Breast epithelium (tissue), 4 donors: ENCODE measurements around the gene EXOC3L4. TPM values are rescaled to one million over a fixed set of nuclear protein-coding genes. Genes with fewer than 3 reads are reported as not detected.

Experiments
- DNase-seq, 2 donors: peaks; one replicate each; pipeline ENCODE4 v3.0.0-alpha.2; 2019; ENCODE audit warnings: low spot score in 2 of 2
- H3K27ac ChIP-seq, 2 donors: fragments of 200-600 bp; sonication (generic) in 1 of 2; one replicate each; pipeline ENCODE4 v1.5.1; 2016 to 2019; ENCODE audit warnings: mild to moderate bottlenecking in 1 of 2
- H3K27me3 ChIP-seq, 2 donors: fragments of 200-600 bp; sonication (generic) in 1 of 2; one replicate each; pipeline versions ENCODE4 v1.5.1 to v1.6.0; 2017 to 2019; ENCODE audit warnings: control low read depth in 1 of 2, mild to moderate bottlenecking in 1 of 2
- H3K36me3 ChIP-seq: fragments of 200-600 bp; one replicate; pipeline ENCODE4 v1.5.1; 2019
- H3K4me1 ChIP-seq, 2 donors: fragments of 200-600 bp; sonication (generic); one replicate each; pipeline ENCODE4 v1.5.1; 2016 to 2019; ENCODE audit warnings: control low read depth in 1 of 2
- H3K4me3 ChIP-seq, 3 donors: fragments of 200-600 bp; sonication (generic); 1 replicate in 2 of 3; 2 replicates in 1 of 3; pipeline ENCODE4 v1.5.1; 2016 to 2019; ENCODE audit warnings: mild to moderate bottlenecking in 3 of 3, moderate library complexity in 2 of 3
- H3K9me3 ChIP-seq, 2 donors: fragments of 200-600 bp; sonication (generic) in 1 of 2; one replicate each; pipeline ENCODE4 v1.5.1; 2016 to 2019; ENCODE audit warnings: control low read depth in 1 of 2
- CTCF ChIP-seq, 3 donors: fragments of 450-650 bp; IDR thresholded peaks; one replicate each; pipeline ENCODE4 v1.5.1; 2016 to 2017; ENCODE audit warnings: antibody characterized with exemption in 3 of 3, mild to moderate bottlenecking in 3 of 3, moderate library complexity in 3 of 3
- POLR2A ChIP-seq: fragments of 450-650 bp; IDR thresholded peaks from one replicate; pipeline ENCODE4 v1.6.1; 2016; ENCODE audit warnings: antibody characterized with exemption, mild to moderate bottlenecking, moderate library complexity
- POLR2AphosphoS5 ChIP-seq, 3 donors: sonication (generic); formaldehyde crosslinking; IDR thresholded peaks; one replicate each; pipeline ENCODE4 v1.6.1; 2017; ENCODE audit warnings: antibody characterized with exemption in 3 of 3
- intact Hi-C: fragments of 100-400 bp; cut with DNase I; formaldehyde crosslinking; loops from one replicate; pipeline ENCODE4 v1.15.1; 2023; ENCODE audit warnings: low total_unique reads
- total RNA-seq, 3 donors: library from RNA; depleted of rRNA; stranded (reverse); fragments of >200 nt; gene quantifications; one replicate each; pipeline ENCODE4 v1.1.0, GENCODE V29; 2016

The EXOC3L4 gene
- total RNA-seq, 3 donors from 2014 or later = 0.66 to 1.0 TPM; not detected in 1

- no peaks in the 10 kb centered on the region for H3K36me3 ChIP-seq
- TF ChIP-seq POLR2AphosphoS5 (IDR thresholded peaks at IDR 0.05) (peak in 2 of 3 donors; percentile 34 to 56), POLR2A (no peak)
- no peaks in the 10 kb centered on the region for H3K27me3 ChIP-seq
- H3K4me1 ChIP-seq = no peaks in the 10 kb centered on the region
- no peak overlapping the region for H3K4me3 ChIP-seq
- intact Hi-C loops = no loop called here
- H3K27ac ChIP-seq = peak overlapping the region in 1 of 2 donors; percentile 30
- DNase-seq = no peak
- H3K9me3 ChIP-seq = no peaks in the 10 kb centered on the region
These were observed 28.1 kb upstream of the EXOC3L4 start for GRCh38 chr14:103066399-103066798.

GRCh38 chr14:103067231-103067954, 27.1 kb upstream of the EXOC3L4 start:
- TF ChIP-seq POLR2A (no peak), POLR2AphosphoS5 (IDR thresholded peaks at IDR 0.05) (no peak)
- no peaks in the 10 kb centered on the region for H3K9me3 ChIP-seq
- peak overlapping the region in 1 of 2 donors; percentile 35 for H3K27ac ChIP-seq
- H3K36me3 ChIP-seq = no peaks in the 10 kb centered on the region
- DNase-seq = no peak
- no peaks in the 10 kb centered on the region for H3K27me3 ChIP-seq
- no peaks in the 10 kb centered on the region for H3K4me1 ChIP-seq
- no peak overlapping the region for H3K4me3 ChIP-seq
- intact Hi-C loops = no loop called here

- Histone ChIP-seq H3K4me3 (no peak overlapping the region), H3K27me3 (no peaks in the 10 kb centered on the region), H3K27ac (peak overlapping the region in 1 of 2 donors; percentile 35), H3K4me1 (no peaks in the 10 kb centered on the region), H3K9me3 (no peaks in the 10 kb centered on the region), H3K36me3 (no peaks in the 10 kb centered on the region)
- intact Hi-C loops = no loop called here
- DNase-seq = no peak
- TF ChIP-seq POLR2A (no peak), POLR2AphosphoS5 (IDR thresholded peaks at IDR 0.05) (no peak), CTCF (IDR thresholded peaks at IDR 0.05) (no peak)
These were observed 26.0 kb upstream of the EXOC3L4 start for GRCh38 chr14:103068351-103069073.

GRCh38 chr14:103070263-103070885, 24.2 kb upstream of the EXOC3L4 start:
- no peak overlapping the region for H3K27ac ChIP-seq
- H3K4me1 ChIP-seq = peaks cover 0 to 5% of the 10 kb centered on the region in 2 donors

GRCh38 chr14:103070971-103071542, 23.5 kb upstream of the EXOC3L4 start:
- TF ChIP-seq POLR2AphosphoS5 (IDR thresholded peaks at IDR 0.05) (no peak), CTCF (IDR thresholded peaks at IDR 0.05) (no peak), POLR2A (no peak)
- Histone ChIP-seq H3K4me3 (peak overlapping the region in 1 of 3 donors; percentile 11), H3K27me3 (no peaks in the 10 kb centered on the region), H3K4me1 (peaks cover 0 to 6% of the 10 kb centered on the region in 2 donors), H3K27ac (peak overlapping the region in 1 of 2 donors; percentile 43), H3K9me3 (no peaks in the 10 kb centered on the region), H3K36me3 (no peaks in the 10 kb centered on the region)
- intact Hi-C loops = no loop called here
- no peak for DNase-seq

More at GRCh38 chr14:103070263-103070885, 24.2 kb upstream of the EXOC3L4 start:
- H3K27me3 ChIP-seq = no peaks in the 10 kb centered on the region
- intact Hi-C loops = no loop called here
- H3K4me3 ChIP-seq = no peak overlapping the region
- H3K36me3 ChIP-seq = no peaks in the 10 kb centered on the region
- no peak for TF ChIP-seq POLR2AphosphoS5 (IDR thresholded peaks at IDR 0.05)
- no peak for TF ChIP-seq CTCF (IDR thresholded peaks at IDR 0.05)
- TF ChIP-seq POLR2A = no peak
- H3K9me3 ChIP-seq = no peaks in the 10 kb centered on the region
- DNase-seq = no peak
